HCT116 (cell line): ENCODE data around the gene TUBB1.

Experiments used
- CTCF ChIP-seq, 3 experiments: fragments of 200-600 bp in 1 of 3; sonication (generic) in 1 of 3; IDR thresholded peaks in 2 of 3; conservative IDR thresholded peaks in 1 of 3; 2 replicates each; pipeline ENCODE4 v1.5.1; 2012 to 2017; ENCODE audit warnings: low read depth in 2 of 3, low read length in 2 of 3, antibody characterized with exemption in 1 of 3, borderline replicate concordance in 1 of 3, control low read depth in 1 of 3, mild to moderate bottlenecking in 1 of 3, mixed read lengths in 1 of 3, mixed run types in 1 of 3, moderate library complexity in 1 of 3; ENCODE audit not compliant: insufficient read depth in 1 of 3
- POLR2A ChIP-seq: IDR thresholded peaks from 2 replicates; pipeline ENCODE4 v1.7.0; 2011; ENCODE audit warnings: borderline replicate concordance; ENCODE audit not compliant: insufficient read depth, insufficient read length; ENCODE audit errors: extremely low read depth
- POLR2AphosphoS5 ChIP-seq: IDR thresholded peaks from 2 replicates; pipeline ENCODE4 v1.6.1; 2011; ENCODE audit warnings: mild to moderate bottlenecking, low read depth, low read length, moderate library complexity
- RAD21 ChIP-seq: IDR thresholded peaks from 2 replicates; pipeline ENCODE4 v1.6.1; 2012; ENCODE audit warnings: low read depth, mild to moderate bottlenecking
- REST ChIP-seq: IDR thresholded peaks from 2 replicates; pipeline ENCODE4 v1.6.1; 2012; ENCODE audit warnings: low read depth
- YY1 ChIP-seq: IDR thresholded peaks from 2 replicates; pipeline ENCODE4 v1.6.1; 2011; ENCODE audit warnings: low read length, low read depth, moderate library complexity, mild to moderate bottlenecking; ENCODE audit not compliant: insufficient replicate concordance; ENCODE audit errors: extremely low read depth
- ZNF274 ChIP-seq: fragments of 200-500 bp; sonication (Bioruptor generic); IDR thresholded peaks from 2 replicates; pipeline ENCODE4 v1.6.1; 2014; ENCODE audit warnings: mild to moderate bottlenecking, low read depth, low read length, inconsistent platforms

DNA sequence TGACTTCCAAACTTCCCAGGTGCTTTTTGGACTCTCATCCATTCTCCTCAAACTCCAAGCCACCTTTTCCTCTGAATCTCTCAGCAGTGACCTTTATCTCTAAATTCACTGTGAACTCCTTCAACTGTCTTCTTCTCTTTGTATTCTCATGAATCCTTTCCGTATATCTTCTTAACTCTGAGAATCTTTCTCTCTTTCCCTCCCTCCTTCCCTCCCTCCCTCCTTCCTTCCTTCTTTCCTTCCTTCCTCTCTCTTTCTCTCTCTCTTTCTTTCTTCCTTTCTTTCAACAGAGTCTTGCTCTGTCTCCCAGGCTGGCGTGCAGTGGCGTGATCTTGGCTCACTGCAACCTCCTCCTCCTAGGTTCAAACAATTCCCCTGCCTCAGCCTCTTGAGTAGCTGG is 27.6 kb downstream of the TUBB1 start:
- TF ChIP-seq CTCF (IDR thresholded peaks at IDR 0.05 in 2 of 3, conservative IDR thresholded peaks at IDR 0.05 in 1 of 3; ENCODE audit: borderline replicate concordance in 1 of 3, insufficient read depth in 1 of 3, low read depth in 2 of 3, low read length in 2 of 3), result no peak
- TF ChIP-seq YY1, result no peak
- TF ChIP-seq POLR2A, result no peak
- TF ChIP-seq REST, result no peak
- no peak for TF ChIP-seq RAD21
- no peak for TF ChIP-seq POLR2AphosphoS5
- no peak for TF ChIP-seq ZNF274
